Hindlimb muscle (tissue), 1 donor: ENCODE results near the gene STAC3. TPM values are rescaled to one million over a fixed set of nuclear protein-coding genes. Genes with fewer than 3 reads are reported as not detected.

Experiments used
- polyA plus RNA-seq: library from polyadenylated mRNA; unstranded; fragments of 120-200 nt; gene quantifications from one replicate; pipeline ENCODE4 v1.2.1, GENCODE V29; 2013; ENCODE audit not compliant: insufficient read length

Gene STAC3
- polyA plus RNA-seq, 1 donor: 476 TPM

Other genes starting within 250 kb of the STAC3 start
- 4.6 TPM for gene ZBTB39, start 244.6 kb downstream of the STAC3 start, polyA plus RNA-seq
- gene TAC3, start 234.7 kb downstream of the STAC3 start, polyA plus RNA-seq: not detected
- gene MYO1A, start 201.1 kb downstream of the STAC3 start, polyA plus RNA-seq: 0.57 TPM
- gene NEMP1, start 172.4 kb downstream of the STAC3 start, polyA plus RNA-seq: 17.9 TPM
- gene NAB2, start 162.1 kb downstream of the STAC3 start, polyA plus RNA-seq: 37.2 TPM
- gene STAT6, start 139.8 kb downstream of the STAC3 start, polyA plus RNA-seq: 43.1 TPM
- 130 TPM for gene LRP1, start 122.7 kb downstream of the STAC3 start, polyA plus RNA-seq
- gene LRP1-AS, start 103.6 kb downstream of the STAC3 start, polyA plus RNA-seq: 0.45 TPM
- gene NXPH4, start 34.4 kb downstream of the STAC3 start, polyA plus RNA-seq: 2.7 TPM
- 65.1 TPM for gene SHMT2, start 21.5 kb downstream of the STAC3 start, polyA plus RNA-seq
- gene R3HDM2, start 179.9 kb upstream of the STAC3 start, polyA plus RNA-seq: 49.4 TPM
- not detected for gene INHBC, start 183.6 kb upstream of the STAC3 start, polyA plus RNA-seq
- gene INHBE, start 204.1 kb upstream of the STAC3 start, polyA plus RNA-seq: 0.90 TPM
- 8.2 TPM for gene GLI1, start 208.6 kb upstream of the STAC3 start, polyA plus RNA-seq
- 8.3 TPM for gene ARHGAP9, start 228.7 kb upstream of the STAC3 start, polyA plus RNA-seq
- 98.7 TPM for gene MARS1, start 236.9 kb upstream of the STAC3 start, polyA plus RNA-seq